HCT116 (cell line): ENCODE data around the gene COBLL1. TPM values are rescaled to one million over a fixed set of nuclear protein-coding genes. Genes with fewer than 3 reads are reported as not detected.

Experiments used
- ATAC-seq: fragments of 200-7000 bp; cut with Tn5 transposase; 2 replicates; pipeline ENCODE4 v1.9.1; 2020; ENCODE audit warnings: mild to moderate bottlenecking, moderate library complexity
- BruUV-seq: library from RNA; stranded (reverse); fragments of 400-500 nt; replicated peaks from 2 replicates; lab custom pipeline; 2021; lab: Mats Ljungman, UMichigan
- CTCF ChIA-PET: fragments of 300-600 bp; sonication (Branson Sonifier 250); formaldehyde crosslinking; loops from one replicate; lab custom pipeline; 2021; ENCODE audit warnings: antibody characterized with exemption; lab: Charles Lee
- POLR2A ChIA-PET: fragments of 300-600, 350-600 bp; sonication (Branson Sonifier 250); formaldehyde crosslinking; loops from one replicate; lab custom pipeline; 2021; ENCODE audit warnings: antibody characterized with exemption; lab: Charles Lee
- RAD21 ChIA-PET, 2 experiments: fragments of 300-600 bp; sonication (Branson Sonifier 250); formaldehyde crosslinking; loops; one replicate each; lab custom pipeline; 2023; ENCODE audit warnings: low total read pairs in 2 of 2; ENCODE audit not compliant: uncharacterized antibody in 2 of 2, unreplicated experiment in 2 of 2, low non-redundant PET in 1 of 2; lab: Charles Lee
- DNase-seq: peaks from one replicate; pipeline ENCODE4 v3.0.0-alpha.2; 2010; ENCODE audit warnings: low read depth, low spot score
- H2AFZ ChIP-seq: fragments of 200-600 bp; shearing (Covaris generic), sonication (generic); 2 replicates; pipeline ENCODE4 v1.6.1; 2017; ENCODE audit warnings: low read depth, mixed run types, mixed read lengths, antibody characterized with exemption, low read length; ENCODE audit not compliant: poor library complexity, severe bottlenecking
- H3K27ac ChIP-seq: 2 replicates; pipeline ENCODE4 v1.5.1; 2012; ENCODE audit warnings: low read depth, low read length
- H3K27me3 ChIP-seq: fragments of 200-600 bp; sonication (generic); 2 replicates; pipeline ENCODE4 v1.6.1; 2016; ENCODE audit warnings: mixed run types, low read length, mixed read lengths; ENCODE audit not compliant: insufficient read depth
- H3K36me3 ChIP-seq, 2 experiments: fragments of 200-500 bp in 1 of 2; fragments of 200-600 bp in 1 of 2; sonication (Bioruptor generic) in 1 of 2; sonication (generic) in 1 of 2; 2 replicates each; pipeline versions ENCODE4 v1.5.1 to v1.6.1; 2014 to 2016; ENCODE audit warnings: low read length in 2 of 2, inconsistent platforms in 1 of 2, mixed read lengths in 1 of 2, mixed run types in 1 of 2; ENCODE audit not compliant: insufficient read depth in 2 of 2, control insufficient read depth in 1 of 2
- H3K4me1 ChIP-seq, 2 experiments: fragments of 200-600 bp in 1 of 2; sonication (generic) in 1 of 2; 2 replicates each; pipeline versions ENCODE4 v1.5.1 to v1.6.1; 2012 to 2017; ENCODE audit warnings: low read length in 2 of 2, inconsistent platforms in 1 of 2, mild to moderate bottlenecking in 1 of 2, mixed read lengths in 1 of 2, mixed run types in 1 of 2, moderate library complexity in 1 of 2; ENCODE audit not compliant: insufficient read depth in 2 of 2, control insufficient read depth in 1 of 2
- H3K4me2 ChIP-seq: fragments of 200-600 bp; sonication (generic); 2 replicates; pipeline ENCODE4 v1.6.1; 2017; ENCODE audit warnings: mixed run types, low read length, mixed read lengths
- H3K4me3 ChIP-seq, 2 experiments: fragments of 200-600 bp in 1 of 2; sonication (generic) in 1 of 2; replicated peaks in 1 of 2; 2 replicates each; pipeline ENCODE4 v1.5.1; 2011 to 2016; ENCODE audit warnings: low read length in 2 of 2, control low read depth in 1 of 2, low read depth in 1 of 2, mild to moderate bottlenecking in 1 of 2, mixed read lengths in 1 of 2, mixed run types in 1 of 2
- H3K79me2 ChIP-seq: fragments of 200-600 bp; sonication (generic); 2 replicates; pipeline ENCODE4 v1.6.1; 2017; ENCODE audit warnings: mild to moderate bottlenecking, mixed run types, low read length, moderate library complexity, mixed read lengths; ENCODE audit not compliant: insufficient read depth
- H3K9ac ChIP-seq: fragments of 200-600 bp; sonication (generic); 2 replicates; pipeline ENCODE4 v1.6.1; 2016; ENCODE audit warnings: low read length, mixed read lengths
- H3K9me2 ChIP-seq: fragments of 200-600 bp; sonication (generic), shearing (Covaris generic); 2 replicates; pipeline ENCODE4 v1.6.1; 2017; ENCODE audit warnings: mixed run types, mild to moderate bottlenecking, moderate library complexity; ENCODE audit not compliant: insufficient read depth
- H3K9me3 ChIP-seq, 2 experiments: fragments of 200-500 bp in 1 of 2; fragments of 200-600 bp in 1 of 2; sonication (Bioruptor generic) in 1 of 2; sonication (generic) in 1 of 2; 2 replicates each; pipeline ENCODE4 v1.6.1; 2014 to 2017; ENCODE audit warnings: low read length in 2 of 2, mixed read lengths in 2 of 2, inconsistent platforms in 1 of 2, low read depth in 1 of 2, mild to moderate bottlenecking in 1 of 2, mixed run types in 1 of 2, moderate library complexity in 1 of 2; ENCODE audit not compliant: control insufficient read depth in 1 of 2, insufficient read depth in 1 of 2
- H4K20me1 ChIP-seq: fragments of 200-600 bp; sonication (generic), shearing (Covaris generic); 2 replicates; pipeline ENCODE4 v1.6.1; 2017; ENCODE audit warnings: mixed run types, mild to moderate bottlenecking, moderate library complexity; ENCODE audit not compliant: insufficient read depth
- EZH2phosphoT487 ChIP-seq: fragments of 200-600 bp; IDR thresholded peaks from 2 replicates; pipeline ENCODE4 v1.6.1; 2018; ENCODE audit warnings: antibody characterized with exemption, borderline replicate concordance
- TCF7L2 ChIP-seq: IDR thresholded peaks from 2 replicates; pipeline ENCODE4 v1.7.0; 2011; ENCODE audit warnings: borderline replicate concordance, inconsistent platforms; ENCODE audit not compliant: insufficient read depth, insufficient read length; ENCODE audit errors: extremely low read depth
- intact Hi-C: fragments of 100-400 bp; cut with micrococcal nuclease; formaldehyde crosslinking; loops from 2 replicates; pipeline ENCODE4 v1.10.0; 2022
- total RNA-seq: library from RNA; stranded (reverse); gene quantifications from one replicate; pipeline ENCODE4 v1.2.1, GENCODE V29; 2021; ENCODE audit not compliant: unreplicated experiment
- TF ChIP-seq, protein P1 (sequence below), 3 experiments: fragments of 200-600 bp in 1 of 3; sonication (generic) in 1 of 3; IDR thresholded peaks in 2 of 3; conservative IDR thresholded peaks in 1 of 3; 2 replicates each; pipeline ENCODE4 v1.5.1; 2012 to 2017; ENCODE audit warnings: low read depth in 2 of 3, low read length in 2 of 3, antibody characterized with exemption in 1 of 3, borderline replicate concordance in 1 of 3, control low read depth in 1 of 3, mild to moderate bottlenecking in 1 of 3, mixed read lengths in 1 of 3, mixed run types in 1 of 3, moderate library complexity in 1 of 3; ENCODE audit not compliant: insufficient read depth in 1 of 3

Gene COBLL1
- total RNA-seq, 1 experiment from 2014 or later: 3.6 TPM

DNA sequence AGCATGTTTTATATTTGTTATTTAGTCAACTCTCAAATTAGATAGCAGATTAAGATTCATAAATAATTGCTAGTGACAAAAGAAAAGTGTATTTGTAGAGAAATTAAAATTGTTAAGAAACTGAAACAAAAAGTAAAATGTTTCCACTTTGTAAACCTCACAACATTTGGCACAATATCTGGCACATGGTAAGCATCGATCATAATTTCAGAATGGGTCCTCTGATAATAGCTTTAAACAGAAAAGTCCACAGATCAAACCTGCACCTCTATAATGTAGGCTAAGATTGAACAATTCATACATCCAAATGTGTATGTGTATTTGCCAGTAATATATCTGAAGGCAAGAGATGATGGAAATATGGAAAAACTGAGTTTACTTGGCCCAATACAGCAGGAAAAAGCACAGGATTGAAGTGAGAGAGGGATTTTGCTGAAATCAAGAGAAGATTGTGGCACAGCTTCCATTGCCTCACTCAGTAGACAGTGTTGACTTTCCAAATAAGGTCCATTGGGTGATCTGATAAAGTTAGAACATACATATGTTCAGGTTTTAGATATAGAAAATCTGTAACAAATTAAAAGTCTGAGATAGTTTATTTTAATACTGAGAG lies 39.4 kb downstream of the COBLL1 start:
- no peak overlapping the region for H3K4me2 ChIP-seq
- intact Hi-C loops: no loop called here
- ATAC-seq: no peak
- H3K36me3 ChIP-seq: no peaks in the 10 kb centered on the region
- no peak overlapping the region for H3K27ac ChIP-seq
- no peaks in the 10 kb centered on the region for H3K79me2 ChIP-seq
- H3K4me1 ChIP-seq: no peaks in the 10 kb centered on the region
- no peak overlapping the region for H3K4me3 ChIP-seq
- DNase-seq: no peak
- ChIA-PET CTCF (no interaction called here), RAD21 (no interaction called here), POLR2A (no interaction called here)
- BruUV-seq: no TSS peak
- H3K9me3 ChIP-seq: no peaks in the 10 kb centered on the region
- H4K20me1 ChIP-seq: no peaks in the 10 kb centered on the region
- no peaks in the 10 kb centered on the region for H3K27me3 ChIP-seq
- no peak overlapping the region for H2AFZ ChIP-seq
- H3K9ac ChIP-seq: no peak overlapping the region
- TF ChIP-seq, protein P1, sequence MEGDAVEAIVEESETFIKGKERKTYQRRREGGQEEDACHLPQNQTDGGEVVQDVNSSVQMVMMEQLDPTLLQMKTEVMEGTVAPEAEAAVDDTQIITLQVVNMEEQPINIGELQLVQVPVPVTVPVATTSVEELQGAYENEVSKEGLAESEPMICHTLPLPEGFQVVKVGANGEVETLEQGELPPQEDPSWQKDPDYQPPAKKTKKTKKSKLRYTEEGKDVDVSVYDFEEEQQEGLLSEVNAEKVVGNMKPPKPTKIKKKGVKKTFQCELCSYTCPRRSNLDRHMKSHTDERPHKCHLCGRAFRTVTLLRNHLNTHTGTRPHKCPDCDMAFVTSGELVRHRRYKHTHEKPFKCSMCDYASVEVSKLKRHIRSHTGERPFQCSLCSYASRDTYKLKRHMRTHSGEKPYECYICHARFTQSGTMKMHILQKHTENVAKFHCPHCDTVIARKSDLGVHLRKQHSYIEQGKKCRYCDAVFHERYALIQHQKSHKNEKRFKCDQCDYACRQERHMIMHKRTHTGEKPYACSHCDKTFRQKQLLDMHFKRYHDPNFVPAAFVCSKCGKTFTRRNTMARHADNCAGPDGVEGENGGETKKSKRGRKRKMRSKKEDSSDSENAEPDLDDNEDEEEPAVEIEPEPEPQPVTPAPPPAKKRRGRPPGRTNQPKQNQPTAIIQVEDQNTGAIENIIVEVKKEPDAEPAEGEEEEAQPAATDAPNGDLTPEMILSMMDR (IDR thresholded peaks at IDR 0.05 in 2 of 3, conservative IDR thresholded peaks at IDR 0.05 in 1 of 3; ENCODE audit: borderline replicate concordance in 1 of 3, insufficient read depth in 1 of 3, low read depth in 2 of 3, low read length in 2 of 3): no peak
- no peaks in the 10 kb centered on the region for H3K9me2 ChIP-seq

DNA sequence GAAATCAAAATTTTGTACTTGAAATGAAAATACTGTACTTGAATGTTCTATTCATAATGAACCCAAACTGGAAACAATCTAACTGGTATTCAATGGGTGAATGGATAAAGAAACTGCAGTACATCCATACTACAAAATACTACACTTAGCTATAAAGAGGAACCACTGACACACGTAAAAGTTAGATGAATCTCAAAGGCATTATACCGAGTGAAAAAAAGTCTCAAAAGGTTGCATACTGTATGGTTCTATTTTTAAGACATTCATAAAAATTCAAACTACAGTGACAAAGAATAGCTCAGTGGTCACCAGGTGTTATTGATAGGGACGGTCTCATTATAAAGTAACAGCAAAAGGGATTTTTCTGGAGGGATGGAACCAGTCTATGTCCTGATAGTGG lies 41.1 kb downstream of the COBLL1 start:
- H3K4me3 ChIP-seq: no peak overlapping the region
- TF ChIP-seq, protein P1 (IDR thresholded peaks at IDR 0.05 in 2 of 3, conservative IDR thresholded peaks at IDR 0.05 in 1 of 3; ENCODE audit: borderline replicate concordance in 1 of 3, insufficient read depth in 1 of 3, low read depth in 2 of 3, low read length in 2 of 3): no peak
- no peak for TF ChIP-seq EZH2phosphoT487
- no peak for TF ChIP-seq TCF7L2
- ChIA-PET RAD21 (no interaction called here), CTCF (interaction anchor here (1.2 kb wide), 1 partner anchor 41 kb away, joined by 5 read pairs; the partner anchor contains the start of gene COBLL1), POLR2A (no interaction called here)
- intact Hi-C loops: no loop called here
- no peak overlapping the region for H3K4me2 ChIP-seq
- H3K79me2 ChIP-seq: no peaks in the 10 kb centered on the region
- H4K20me1 ChIP-seq: no peaks in the 10 kb centered on the region
- DNase-seq: no peak
- no peaks in the 10 kb centered on the region for H3K36me3 ChIP-seq
- no peak overlapping the region for H3K27ac ChIP-seq
- no peak overlapping the region for H2AFZ ChIP-seq
- no peaks in the 10 kb centered on the region for H3K27me3 ChIP-seq
- ATAC-seq: no peak
- H3K9me3 ChIP-seq: no peaks in the 10 kb centered on the region
- H3K9ac ChIP-seq: no peak overlapping the region
- BruUV-seq: no TSS peak
- H3K9me2 ChIP-seq: no peaks in the 10 kb centered on the region
- no peaks in the 10 kb centered on the region for H3K4me1 ChIP-seq
